NCI-H1417 (cell line): ENCODE results near the gene TAB2.

Experiments
- DNase-seq, 3 experiments: peaks; one replicate each; lab custom pipeline; 2025; lab: John Stamatoyannopoulos, UW

Gene TAB2

GRCh38 chr6:149414009-149414408 is 96.5 kb downstream of the TAB2 start:
- DNase-seq = no peak

- DNase-seq = no peak
Observed at GRCh38 chr6:149414821-149415220, 97.3 kb downstream of the TAB2 start.

- no peak for DNase-seq
Observed at GRCh38 chr6:149419696-149420404, 102.3 kb downstream of the TAB2 start.

GRCh38 chr6:149421132-149421531 is 103.6 kb downstream of the TAB2 start:
- no peak for DNase-seq

- no peak for DNase-seq
Observed at GRCh38 chr6:149422581-149422980, 105.1 kb downstream of the TAB2 start.

- DNase-seq = peak in 2 of 3 experiments; percentile 25 to 54
Observed at GRCh38 chr6:149423964-149424440, 106.5 kb downstream of the TAB2 start.

GRCh38 chr6:149425224-149425623 is 107.7 kb downstream of the TAB2 start:
- DNase-seq = no peak

- DNase-seq = no peak
Observed at GRCh38 chr6:149425754-149426153, 108.2 kb downstream of the TAB2 start.

- DNase-seq = no peak
Observed at GRCh38 chr6:149428606-149429005, 111.1 kb downstream of the TAB2 start.

- DNase-seq = peak in 1 of 3 experiments; percentile 22
Observed at GRCh38 chr6:149429427-149430360, 112.2 kb downstream of the TAB2 start.

GRCh38 chr6:149431905-149432775 is 114.6 kb downstream of the TAB2 start:
- DNase-seq = peak; percentile 82 to 94 (median 86)

- peak in 1 of 3 experiments; percentile 39 for DNase-seq
Observed at GRCh38 chr6:149433405-149433804, 115.9 kb downstream of the TAB2 start.

GRCh38 chr6:149433881-149434280 is 116.4 kb downstream of the TAB2 start:
- no peak for DNase-seq

- no peak for DNase-seq
Observed at GRCh38 chr6:149435919-149436586, 118.5 kb downstream of the TAB2 start.

- DNase-seq = no peak
Observed at GRCh38 chr6:149436647-149437046, 119.1 kb downstream of the TAB2 start.

- DNase-seq = no peak
Observed at GRCh38 chr6:149437212-149437611, 119.7 kb downstream of the TAB2 start.

- DNase-seq = no peak
Observed at GRCh38 chr6:149438855-149439254, 121.3 kb downstream of the TAB2 start.

- no peak for DNase-seq
Observed at GRCh38 chr6:149439626-149440025, 122.1 kb downstream of the TAB2 start.

- DNase-seq = no peak
Observed at GRCh38 chr6:149440735-149441671, 123.5 kb downstream of the TAB2 start.

- DNase-seq = no peak
Observed at GRCh38 chr6:149441740-149442139, 124.2 kb downstream of the TAB2 start.
